SU-DHL-6 (cell line): Measurements from ENCODE around the gene SUN2.

Source experiments
- H2AFZ ChIP-seq: fragments of 200-600 bp; sonication (generic); 2 replicates; pipeline ENCODE4 v1.6.1; 2014; ENCODE audit warnings: low read depth, mild to moderate bottlenecking, moderate library complexity, mixed read lengths, antibody characterized with exemption, low read length; ENCODE audit not compliant: severe bottlenecking
- H3F3A ChIP-seq: fragments of 200-600 bp; shearing (Covaris generic); 2 replicates; pipeline ENCODE4 v1.6.0; 2016; ENCODE audit warnings: antibody characterized with exemption, mild to moderate bottlenecking; ENCODE audit not compliant: insufficient read depth
- H3K27ac ChIP-seq: fragments of 200-600 bp; sonication (generic); 2 replicates; pipeline ENCODE4 v1.5.1; 2016; ENCODE audit warnings: low read depth, mild to moderate bottlenecking, low read length, moderate library complexity, mixed read lengths
- H3K27me3 ChIP-seq: fragments of 200-600 bp; sonication (generic), shearing (Covaris generic); 2 replicates; pipeline ENCODE4 v1.6.0; 2014; ENCODE audit warnings: mild to moderate bottlenecking, low read length
- H3K36me3 ChIP-seq: fragments of 200-600 bp; sonication (generic); 2 replicates; pipeline ENCODE4 v1.6.1; 2014; ENCODE audit warnings: mild to moderate bottlenecking, low read length, mixed read lengths
- H3K4me2 ChIP-seq: fragments of 300-600, 200-600 bp; shearing (Covaris generic), sonication (generic); 2 replicates; pipeline ENCODE4 v1.6.0; 2014; ENCODE audit warnings: low read length, low read depth, mild to moderate bottlenecking; ENCODE audit not compliant: poor library complexity, severe bottlenecking
- H3K4me3 ChIP-seq: fragments of 200-600 bp; sonication (generic); 2 replicates; pipeline ENCODE4 v1.5.1; 2014; ENCODE audit warnings: antibody characterized with exemption, low read length, mild to moderate bottlenecking, mixed read lengths; ENCODE audit not compliant: insufficient read depth, poor library complexity, severe bottlenecking
- H3K79me2 ChIP-seq: fragments of 200-600 bp; sonication (generic); 2 replicates; pipeline ENCODE4 v1.6.1; 2014; ENCODE audit warnings: mild to moderate bottlenecking, low read length, moderate library complexity; ENCODE audit not compliant: insufficient read depth
- H3K9ac ChIP-seq: fragments of 200-600 bp; sonication (generic); 2 replicates; pipeline ENCODE4 v1.7.0; 2014; ENCODE audit warnings: mild to moderate bottlenecking, low read length
- H3K9me2 ChIP-seq: fragments of 200-600 bp; sonication (generic); replicated peaks from 2 replicates; pipeline ENCODE4 v1.6.1; 2014; ENCODE audit warnings: low read length; ENCODE audit not compliant: insufficient read depth
- H3K9me3 ChIP-seq: fragments of 200-600 bp; sonication (generic); 2 replicates; pipeline ENCODE4 v1.6.1; 2014; ENCODE audit warnings: low read length, mixed read lengths; ENCODE audit not compliant: insufficient read depth
- H4K20me1 ChIP-seq: fragments of 200-600 bp; sonication (generic); 2 replicates; pipeline ENCODE4 v1.6.1; 2014; ENCODE audit warnings: low read depth, mild to moderate bottlenecking, antibody characterized with exemption, low read length, moderate library complexity, mixed read lengths
- EZH2phosphoT487 ChIP-seq: fragments of 200-600 bp; sonication (generic), shearing (Covaris generic); conservative IDR thresholded peaks from 2 replicates; pipeline ENCODE4 v1.6.1; 2018; ENCODE audit warnings: mild to moderate bottlenecking, antibody characterized with exemption, low read length, moderate library complexity, mixed read lengths
- TF ChIP-seq, protein P1 (sequence below): fragments of 200-600 bp; sonication (generic); IDR thresholded peaks from one replicate; pipeline ENCODE4 v1.5.1; 2017; ENCODE audit warnings: antibody characterized with exemption, mild to moderate bottlenecking, low read length, moderate library complexity; ENCODE audit not compliant: insufficient read depth, poor library complexity, severe bottlenecking

Gene SUN2

GRCh38 chr22:38767313-38767712 lies 11.5 kb upstream of the SUN2 start:
- H3K27ac ChIP-seq: no peak overlapping the region
- no peak overlapping the region for H3K4me3 ChIP-seq
- H3K36me3 ChIP-seq: no peaks in the 10 kb centered on the region
- H2AFZ ChIP-seq: no peak overlapping the region
- no peaks in the 10 kb centered on the region for H3F3A ChIP-seq
- no peaks in the 10 kb centered on the region for H4K20me1 ChIP-seq
- H3K4me2 ChIP-seq: no peak overlapping the region
- H3K9ac ChIP-seq: no peak overlapping the region
- no peaks in the 10 kb centered on the region for H3K27me3 ChIP-seq
- no peaks in the 10 kb centered on the region for H3K9me3 ChIP-seq
- H3K79me2 ChIP-seq: no peaks in the 10 kb centered on the region
- H3K9me2 ChIP-seq: no peaks in the 10 kb centered on the region
- TF ChIP-seq, protein P1, sequence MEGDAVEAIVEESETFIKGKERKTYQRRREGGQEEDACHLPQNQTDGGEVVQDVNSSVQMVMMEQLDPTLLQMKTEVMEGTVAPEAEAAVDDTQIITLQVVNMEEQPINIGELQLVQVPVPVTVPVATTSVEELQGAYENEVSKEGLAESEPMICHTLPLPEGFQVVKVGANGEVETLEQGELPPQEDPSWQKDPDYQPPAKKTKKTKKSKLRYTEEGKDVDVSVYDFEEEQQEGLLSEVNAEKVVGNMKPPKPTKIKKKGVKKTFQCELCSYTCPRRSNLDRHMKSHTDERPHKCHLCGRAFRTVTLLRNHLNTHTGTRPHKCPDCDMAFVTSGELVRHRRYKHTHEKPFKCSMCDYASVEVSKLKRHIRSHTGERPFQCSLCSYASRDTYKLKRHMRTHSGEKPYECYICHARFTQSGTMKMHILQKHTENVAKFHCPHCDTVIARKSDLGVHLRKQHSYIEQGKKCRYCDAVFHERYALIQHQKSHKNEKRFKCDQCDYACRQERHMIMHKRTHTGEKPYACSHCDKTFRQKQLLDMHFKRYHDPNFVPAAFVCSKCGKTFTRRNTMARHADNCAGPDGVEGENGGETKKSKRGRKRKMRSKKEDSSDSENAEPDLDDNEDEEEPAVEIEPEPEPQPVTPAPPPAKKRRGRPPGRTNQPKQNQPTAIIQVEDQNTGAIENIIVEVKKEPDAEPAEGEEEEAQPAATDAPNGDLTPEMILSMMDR: no peak
- no peak for TF ChIP-seq EZH2phosphoT487

- no peaks in the 10 kb centered on the region for H3K27me3 ChIP-seq
- no peak overlapping the region for H3K27ac ChIP-seq
- no peaks in the 10 kb centered on the region for H3F3A ChIP-seq
- no peak overlapping the region for H3K4me2 ChIP-seq
- H3K9me3 ChIP-seq: no peaks in the 10 kb centered on the region
- H4K20me1 ChIP-seq: no peaks in the 10 kb centered on the region
- no peak for TF ChIP-seq EZH2phosphoT487
- TF ChIP-seq, protein P1: peak; percentile 78
- no peak overlapping the region for H3K9ac ChIP-seq
- H3K4me3 ChIP-seq: no peak overlapping the region
- no peaks in the 10 kb centered on the region for H3K79me2 ChIP-seq
- no peak overlapping the region for H2AFZ ChIP-seq
- H3K9me2 ChIP-seq: no peaks in the 10 kb centered on the region
- H3K36me3 ChIP-seq: no peaks in the 10 kb centered on the region
Measured at GRCh38 chr22:38766076-38766777, 10.4 kb upstream of the SUN2 start.

GRCh38 chr22:38762551-38762983 lies 6.8 kb upstream of the SUN2 start:
- Histone ChIP-seq H3K9me3 (no peaks in the 10 kb centered on the region), H2AFZ (no peak overlapping the region), H3F3A (no peaks in the 10 kb centered on the region), H3K79me2 (no peaks in the 10 kb centered on the region), H3K9ac (no peak overlapping the region), H3K9me2 (no peaks in the 10 kb centered on the region), H3K4me2 (no peak overlapping the region), H3K4me3 (no peak overlapping the region), H3K27me3 (no peaks in the 10 kb centered on the region), H4K20me1 (no peaks in the 10 kb centered on the region), H3K36me3 (no peaks in the 10 kb centered on the region), H3K27ac (no peak overlapping the region)
- TF ChIP-seq, protein P1: no peak
- TF ChIP-seq EZH2phosphoT487: no peak
